GM12878 (cell line): ENCODE measurements around the gene NR1D2. TPM values are rescaled to one million over a fixed set of nuclear protein-coding genes. Genes with fewer than 3 reads are reported as not detected.

Source experiments
- ATAC-seq: fragments of 200-7000 bp; cut with Tn5 transposase; 3 replicates; pipeline ENCODE4 v1.9.1; 2020; ENCODE audit warnings: mild to moderate bottlenecking, moderate library complexity
- BruUV-seq: library from RNA; stranded (reverse); fragments of 400-500 nt; replicated peaks from 2 replicates; lab custom pipeline; 2021; lab: Mats Ljungman, UMichigan
- CTCF ChIA-PET: fragments of 300-600 bp; sonication (Branson Sonifier 250); formaldehyde crosslinking; extraction: SDS; loops from one replicate; lab custom pipeline; 2021; ENCODE audit warnings: inconsistent platforms; lab: Yijun Ruan, JAX
- POLR2A ChIA-PET: fragments of 350-600 bp; formaldehyde crosslinking; extraction: SDS; loops from one replicate; lab custom pipeline; 2021; ENCODE audit warnings: inconsistent platforms; lab: Charles Lee
- RAD21 ChIA-PET: fragments of 300-600 bp; sonication (Branson Sonifier 250); formaldehyde crosslinking; loops from one replicate; lab custom pipeline; 2023; ENCODE audit warnings: antibody characterized with exemption; ENCODE audit not compliant: unreplicated experiment; lab: Charles Lee
- SMC1A ChIA-PET: fragments of 300-600 bp; sonication (Branson Sonifier 250); formaldehyde crosslinking; loops from one replicate; lab custom pipeline; 2023; ENCODE audit not compliant: unreplicated experiment, uncharacterized antibody; lab: Charles Lee
- DNase-seq: peaks from one replicate; pipeline ENCODE4 v3.0.0-alpha.2; 2011; ENCODE audit warnings: low read depth, low spot score
- FAIRE-seq: peaks from 3 replicates; lab custom pipeline; 2011; peaks lifted over from hg19 to GRCh38; lab: Jason Lieb, UNC
- H2AFZ ChIP-seq: 2 replicates; pipeline ENCODE4 v1.6.0; 2011; ENCODE audit warnings: low read depth, low read length, control low read depth; ENCODE audit not compliant: control insufficient read depth
- H3K27ac ChIP-seq: 2 replicates; pipeline ENCODE4 v1.5.1; 2011; ENCODE audit warnings: control low read depth; ENCODE audit not compliant: control insufficient read depth, insufficient read depth
- H3K27me3 ChIP-seq, 2 experiments: replicated peaks in 1 of 2; 2 replicates each; pipeline versions ENCODE4 v1.6.0 to v1.6.1; 2011; ENCODE audit warnings: low read length in 1 of 2; ENCODE audit not compliant: control insufficient read depth in 2 of 2, insufficient read depth in 2 of 2
- H3K36me3 ChIP-seq, 2 experiments: 2 replicates each; pipeline ENCODE4 v1.5.1; 2011; ENCODE audit warnings: low read length in 1 of 2; ENCODE audit not compliant: control insufficient read depth in 2 of 2, insufficient read depth in 2 of 2
- H3K4me1 ChIP-seq: 2 replicates; pipeline ENCODE4 v1.6.1; 2011; ENCODE audit warnings: mild to moderate bottlenecking, low read length, moderate library complexity, mixed read lengths; ENCODE audit not compliant: control insufficient read depth, insufficient read depth
- H3K4me2 ChIP-seq: 2 replicates; pipeline ENCODE4 v1.6.0; 2011; ENCODE audit warnings: control low read depth; ENCODE audit not compliant: control insufficient read depth, insufficient read depth
- H3K4me3 ChIP-seq: fragments of 200-600 bp; sonication (generic); 2 replicates; pipeline ENCODE4 v1.5.1; 2016
- H3K79me2 ChIP-seq: 2 replicates; pipeline ENCODE4 v1.6.0; 2011; ENCODE audit warnings: low read length; ENCODE audit not compliant: control insufficient read depth, insufficient read depth
- H3K9ac ChIP-seq: 2 replicates; pipeline ENCODE4 v1.8.0; 2011; ENCODE audit warnings: low read length, control low read depth, mixed read lengths; ENCODE audit not compliant: control insufficient read depth, insufficient read depth
- H3K9me3 ChIP-seq: replicated peaks from 3 replicates; pipeline ENCODE4 v1.5.1; 2011; ENCODE audit warnings: mild to moderate bottlenecking, low read length; ENCODE audit not compliant: control insufficient read depth, insufficient read depth
- H4K20me1 ChIP-seq: 2 replicates; pipeline ENCODE4 v1.6.0; 2011; ENCODE audit not compliant: control insufficient read depth, insufficient read depth
- ATF7 ChIP-seq: fragments of 450-650 bp; IDR thresholded peaks from 2 replicates; pipeline ENCODE4 v1.6.1; 2016; ENCODE audit warnings: low read depth, mild to moderate bottlenecking
- CBX3 ChIP-seq: fragments of 200-600 bp; sonication (generic); IDR thresholded peaks from 2 replicates; pipeline ENCODE4 v1.6.1; 2016; ENCODE audit warnings: low read depth, borderline replicate concordance
- DPF2 ChIP-seq: fragments of 450-650 bp; IDR thresholded peaks from 2 replicates; pipeline ENCODE4 v1.6.1; 2017; ENCODE audit warnings: mild to moderate bottlenecking
- MYC ChIP-seq: IDR thresholded peaks from 2 replicates; pipeline ENCODE4 v1.6.1; 2011; ENCODE audit warnings: mild to moderate bottlenecking, low read length, moderate library complexity, inconsistent platforms; ENCODE audit not compliant: insufficient read depth, insufficient replicate concordance, insufficient read length, severe bottlenecking
- POLR2A ChIP-seq: IDR thresholded peaks from 2 replicates; pipeline ENCODE4 v1.6.1; 2011; ENCODE audit warnings: low read depth, mild to moderate bottlenecking, low read length
- RBBP5 ChIP-seq: fragments of 200-600 bp; sonication (generic); conservative IDR thresholded peaks from 2 replicates; pipeline ENCODE4 v1.6.1; 2016
- RUNX3 ChIP-seq: IDR thresholded peaks from 2 replicates; pipeline ENCODE4 v1.6.1; 2012; ENCODE audit warnings: low read length, inconsistent platforms
- WGBS: methylation state at CpG from one replicate; pipeline ENCODE4 v1.1.6; 2016; ENCODE audit warnings: low lambda C conversion rate; ENCODE audit not compliant: insufficient replicate concordance, insufficient coverage; ENCODE audit errors: missing lambda C conversion rate; 5-methylcytosine and 5-hydroxymethylcytosine counted together
- in situ Hi-C: fragments of 300-500 bp; cut with MboI; formaldehyde crosslinking; loops from 9 replicates; pipeline ENCODE4 v1.14.3; 2018; ENCODE audit warnings: mixed read lengths
- intact Hi-C: fragments of 100-400 bp; cut with micrococcal nuclease; formaldehyde crosslinking; loops from one replicate; pipeline ENCODE4 v1.14.2; 2022; ENCODE audit not compliant: unreplicated experiment
- polyA plus RNA-seq, 11 experiments: library from polyadenylated mRNA; depleted of rRNA in 4 of 11; unstranded in 6 of 11; stranded (reverse) in 5 of 11; fragments of >200 nt; fragmentation: Nextera tagmentation in 4 of 11; fragmentation: Illumina TruSeq in 1 of 11; extraction: Ambion mirVana in 4 of 11; extraction: Trizol in 1 of 11; gene quantifications; 1 replicate in 1 of 11; 2 replicates in 10 of 11; pipeline versions ENCODE4 v1.2.1 to v1.2.3, GENCODE V29; 2011 to 2016; ENCODE audit warnings: inconsistent platforms in 2 of 11, missing spikeins in 2 of 11, low read depth in 1 of 11
- total RNA-seq, 4 experiments: library from RNA; depleted of rRNA in 3 of 4; stranded (reverse); fragments of >200 nt in 3 of 4; fragmentation: Illumina TruSeq in 1 of 4; extraction: Trizol in 1 of 4; gene quantifications; 2 replicates each; pipeline versions ENCODE4 v1.2.1 to v1.2.3, GENCODE V29; 2013 to 2021

NR1D2 gene
- total and polyA plus RNA-seq, 10 of the 15 experiments (the other 5 are each of a cell fraction or from before 2014, with no cell fraction given), result 0.67 to 5.3 (median 2.6) TPM

DNA sequence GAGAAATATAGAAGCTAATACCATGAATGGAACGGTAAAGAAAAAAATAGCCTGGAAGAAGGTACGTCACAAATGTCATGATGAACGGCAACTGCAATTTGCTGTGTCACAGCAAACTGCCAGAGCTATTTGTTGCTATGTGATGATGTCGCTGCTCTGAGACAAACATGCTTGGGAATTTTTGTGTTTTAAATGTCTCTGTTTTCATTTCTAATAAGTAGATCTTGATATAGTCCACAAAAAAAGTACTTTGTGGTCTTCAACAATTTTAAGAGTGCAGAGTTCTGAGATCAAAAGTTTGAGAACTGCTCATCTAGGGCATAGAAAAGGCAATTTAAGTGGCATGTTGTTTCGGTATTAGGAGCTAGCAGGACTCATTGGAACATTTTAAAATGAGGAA, 4.3 kb upstream of the NR1D2 start:
- H3K27me3 ChIP-seq, result peaks cover 0 to 3% of the 10 kb centered on the region in 2 experiments; a peak in 1 of 4 replicates
- ChIA-PET POLR2A (interaction anchor here (0.5 to 1.2 kb wide), 2 partner anchors 18 to 22 kb away, joined by 3 to 4 read pairs; no protein-coding TSS in a partner anchor), CTCF (interaction anchor here (1.5 kb wide), 2 partner anchors 16 to 107 kb away, joined by 3 to 6 read pairs; no protein-coding TSS in a partner anchor)
- no peak overlapping the region for H3K9ac ChIP-seq
- no peak overlapping the region for H3K4me3 ChIP-seq
- H3K4me1 ChIP-seq, result 0 out of 2 replicates have a peak, but pooled peaks cover 3% of the 10 kb centered on the region
- no peaks in the 10 kb centered on the region for H3K79me2 ChIP-seq
- ATAC-seq, result no peak
- H3K4me2 ChIP-seq, result no peak overlapping the region
- intact Hi-C loops, result loop anchor here (10.0 kb wide), 1 partner anchor 286 kb away; no protein-coding TSS in a partner anchor
- no peaks in the 10 kb centered on the region for H3K9me3 ChIP-seq
- no peak overlapping the region for H3K27ac ChIP-seq
- TF ChIP-seq RBBP5 (no peak), RUNX3 (no peak), ATF7 (no peak), POLR2A (no peak), DPF2 (no peak), MYC (no peak), CBX3 (no peak)
- TF ChIP-seq, all 136 proteins: peak for 0
- no peaks in the 10 kb centered on the region for H4K20me1 ChIP-seq
- ChIA-PET SMC1A (interaction anchor here (0.5 to 1.1 kb wide), 5 partner anchors 11 to 620 kb away, joined by 3 to 4 read pairs (median 3); no protein-coding TSS in a partner anchor), RAD21 (interaction anchor here (1.3 kb wide), 1 partner anchor 9 kb away, joined by 3 read pairs; no protein-coding TSS in a partner anchor)
- BruUV-seq, result no TSS peak
- no peak overlapping the region for H2AFZ ChIP-seq
- H3K36me3 ChIP-seq, result no peaks in the 10 kb centered on the region
- WGBS, result 62% methylated on average over 5 of the region's 5 CpGs
- in situ Hi-C loops, result loop anchor here (25.0 kb wide), 1 partner anchor 1847 kb away; the partner anchor contains the start of genes NGLY1 and OXSM
- FAIRE-seq (no peak), DNase-seq (no peak)
